HCT116 (cell line): ENCODE measurements around the gene AQP5.

Experiments
- CEBPB ChIP-seq: IDR thresholded peaks from 2 replicates; pipeline ENCODE4 v1.6.1; 2012; ENCODE audit warnings: low read depth
- ELF1 ChIP-seq: IDR thresholded peaks from 2 replicates; pipeline ENCODE4 v1.6.1; 2012; ENCODE audit warnings: low read depth, borderline replicate concordance
- EZH2 ChIP-seq: fragments of 200-600 bp; sonication (generic); IDR thresholded peaks from 2 replicates; pipeline ENCODE4 v1.6.1; 2017; ENCODE audit warnings: antibody characterized with exemption, mixed run types
- EZH2phosphoT487 ChIP-seq: fragments of 200-600 bp; IDR thresholded peaks from 2 replicates; pipeline ENCODE4 v1.6.1; 2018; ENCODE audit warnings: antibody characterized with exemption, borderline replicate concordance
- JUND ChIP-seq: IDR thresholded peaks from 2 replicates; pipeline ENCODE4 v1.6.1; 2012
- MAX ChIP-seq: IDR thresholded peaks from 2 replicates; pipeline ENCODE4 v1.6.1; 2012
- POLR2A ChIP-seq: IDR thresholded peaks from 2 replicates; pipeline ENCODE4 v1.7.0; 2011; ENCODE audit warnings: borderline replicate concordance; ENCODE audit not compliant: insufficient read depth, insufficient read length; ENCODE audit errors: extremely low read depth
- POLR2AphosphoS5 ChIP-seq: IDR thresholded peaks from 2 replicates; pipeline ENCODE4 v1.6.1; 2011; ENCODE audit warnings: mild to moderate bottlenecking, low read depth, low read length, moderate library complexity
- RAD21 ChIP-seq: IDR thresholded peaks from 2 replicates; pipeline ENCODE4 v1.6.1; 2012; ENCODE audit warnings: low read depth, mild to moderate bottlenecking
- REST ChIP-seq: IDR thresholded peaks from 2 replicates; pipeline ENCODE4 v1.6.1; 2012; ENCODE audit warnings: low read depth
- SP1 ChIP-seq: IDR thresholded peaks from 2 replicates; pipeline ENCODE4 v1.6.1; 2012; ENCODE audit warnings: low read depth
- TCF7L2 ChIP-seq: IDR thresholded peaks from 2 replicates; pipeline ENCODE4 v1.7.0; 2011; ENCODE audit warnings: borderline replicate concordance, inconsistent platforms; ENCODE audit not compliant: insufficient read depth, insufficient read length; ENCODE audit errors: extremely low read depth
- ZBTB33 ChIP-seq: IDR thresholded peaks from 2 replicates; pipeline ENCODE4 v1.6.1; 2011; ENCODE audit warnings: mild to moderate bottlenecking, low read length, moderate library complexity; ENCODE audit not compliant: insufficient replicate concordance; ENCODE audit errors: extremely low read depth
- TF ChIP-seq, protein P1 (sequence below), 3 experiments: fragments of 200-600 bp in 1 of 3; sonication (generic) in 1 of 3; IDR thresholded peaks in 2 of 3; conservative IDR thresholded peaks in 1 of 3; 2 replicates each; pipeline ENCODE4 v1.5.1; 2012 to 2017; ENCODE audit warnings: low read depth in 2 of 3, low read length in 2 of 3, antibody characterized with exemption in 1 of 3, borderline replicate concordance in 1 of 3, control low read depth in 1 of 3, mild to moderate bottlenecking in 1 of 3, mixed read lengths in 1 of 3, mixed run types in 1 of 3, moderate library complexity in 1 of 3; ENCODE audit not compliant: insufficient read depth in 1 of 3

GRCh38 chr12:49969027-49969426 lies 7.4 kb downstream of the AQP5 start:
- no peak for TF ChIP-seq POLR2A
- TF ChIP-seq MAX: no peak
- TF ChIP-seq RAD21: no peak
- TF ChIP-seq, protein P1, sequence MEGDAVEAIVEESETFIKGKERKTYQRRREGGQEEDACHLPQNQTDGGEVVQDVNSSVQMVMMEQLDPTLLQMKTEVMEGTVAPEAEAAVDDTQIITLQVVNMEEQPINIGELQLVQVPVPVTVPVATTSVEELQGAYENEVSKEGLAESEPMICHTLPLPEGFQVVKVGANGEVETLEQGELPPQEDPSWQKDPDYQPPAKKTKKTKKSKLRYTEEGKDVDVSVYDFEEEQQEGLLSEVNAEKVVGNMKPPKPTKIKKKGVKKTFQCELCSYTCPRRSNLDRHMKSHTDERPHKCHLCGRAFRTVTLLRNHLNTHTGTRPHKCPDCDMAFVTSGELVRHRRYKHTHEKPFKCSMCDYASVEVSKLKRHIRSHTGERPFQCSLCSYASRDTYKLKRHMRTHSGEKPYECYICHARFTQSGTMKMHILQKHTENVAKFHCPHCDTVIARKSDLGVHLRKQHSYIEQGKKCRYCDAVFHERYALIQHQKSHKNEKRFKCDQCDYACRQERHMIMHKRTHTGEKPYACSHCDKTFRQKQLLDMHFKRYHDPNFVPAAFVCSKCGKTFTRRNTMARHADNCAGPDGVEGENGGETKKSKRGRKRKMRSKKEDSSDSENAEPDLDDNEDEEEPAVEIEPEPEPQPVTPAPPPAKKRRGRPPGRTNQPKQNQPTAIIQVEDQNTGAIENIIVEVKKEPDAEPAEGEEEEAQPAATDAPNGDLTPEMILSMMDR (IDR thresholded peaks at IDR 0.05 in 2 of 3, conservative IDR thresholded peaks at IDR 0.05 in 1 of 3; ENCODE audit: borderline replicate concordance in 1 of 3, insufficient read depth in 1 of 3, low read depth in 2 of 3, low read length in 2 of 3): no peak
- TF ChIP-seq POLR2AphosphoS5: no peak
- no peak for TF ChIP-seq REST
- TF ChIP-seq ZBTB33: no peak
- no peak for TF ChIP-seq JUND
- no peak for TF ChIP-seq EZH2phosphoT487
- TF ChIP-seq EZH2: no peak
- no peak for TF ChIP-seq CEBPB
- no peak for TF ChIP-seq TCF7L2
- no peak for TF ChIP-seq ELF1
- TF ChIP-seq SP1: no peak
